K562 (cell line): Measurements from ENCODE around the gene PNRC1. TPM values are rescaled to one million over a fixed set of nuclear protein-coding genes. Genes with fewer than 3 reads are reported as not detected.

Source experiments
- ATAC-seq: fragments of 200-7000 bp; cut with Tn5 transposase; 3 replicates; pipeline ENCODE4 v1.9.1; 2020; ENCODE audit warnings: moderate library complexity
- BruUV-seq: library from RNA; stranded (reverse); fragments of 400-500 nt; replicated peaks from 2 replicates; lab custom pipeline; 2021; lab: Mats Ljungman, UMichigan
- CTCF ChIA-PET: fragments of 300-600 bp; formaldehyde crosslinking; extraction: SDS; loops from one replicate; lab custom pipeline; 2021; ENCODE audit warnings: low intra/inter-chr PET ratio; lab: Yijun Ruan, JAX
- POLR2A ChIA-PET: fragments of 300-600, 350-650 bp; sonication (Branson Sonifier 250); formaldehyde crosslinking; extraction: SDS; loops from one replicate; lab custom pipeline; 2021; ENCODE audit warnings: antibody characterized with exemption, inconsistent platforms; lab: Yijun Ruan, JAX
- DNase-seq, 4 experiments: peaks; one replicate each; pipeline versions ENCODE4 v3.0.0 to v3.0.0-alpha.2; 2011 to 2018; ENCODE audit warnings: low spot score in 3 of 4, mixed read lengths in 3 of 4; ENCODE audit errors: extremely low read depth in 1 of 4
- FAIRE-seq: peaks from 2 replicates; lab custom pipeline; 2011; peaks lifted over from hg19 to GRCh38; lab: Jason Lieb, UNC
- H2AFZ ChIP-seq: 2 replicates; pipeline ENCODE4 v1.6.0; 2011; ENCODE audit warnings: low read depth, low read length, control low read depth, inconsistent platforms
- H3K27ac ChIP-seq: fragments of 200-600 bp; 3 replicates; pipeline ENCODE4 v1.8.0; 2011; ENCODE audit warnings: low read depth, mild to moderate bottlenecking, control low read depth, inconsistent platforms, low read length, moderate library complexity, mixed read lengths; ENCODE audit errors: extremely low read depth
- H3K27me3 ChIP-seq, 2 experiments: fragments of 300-600 bp in 1 of 2; 2 replicates in 1 of 2; 3 replicates in 1 of 2; pipeline versions ENCODE4 v1.6.0 to v1.8.0; 2011; ENCODE audit warnings: inconsistent platforms in 2 of 2, low read length in 2 of 2, mild to moderate bottlenecking in 1 of 2, mixed read lengths in 1 of 2, moderate library complexity in 1 of 2; ENCODE audit not compliant: control insufficient read depth in 2 of 2, insufficient read depth in 2 of 2
- H3K36me3 ChIP-seq: fragments of 300-600 bp; 3 replicates; pipeline ENCODE4 v1.8.0; 2011; ENCODE audit warnings: mild to moderate bottlenecking, low read length, inconsistent platforms; ENCODE audit not compliant: control insufficient read depth, insufficient read depth
- H3K4me1 ChIP-seq, 2 experiments: fragments of 200-600 bp in 1 of 2; replicated peaks in 1 of 2; 2 replicates in 1 of 2; 3 replicates in 1 of 2; pipeline versions ENCODE4 v1.5.1 to v1.8.0; 2011; ENCODE audit warnings: inconsistent platforms in 2 of 2, low read length in 2 of 2, mild to moderate bottlenecking in 1 of 2, mixed read lengths in 1 of 2, moderate library complexity in 1 of 2; ENCODE audit not compliant: control insufficient read depth in 2 of 2, insufficient read depth in 2 of 2
- H3K4me2 ChIP-seq: 2 replicates; pipeline ENCODE4 v1.6.1; 2011; ENCODE audit warnings: low read length, control low read depth, inconsistent platforms, mixed read lengths; ENCODE audit not compliant: insufficient read depth
- H3K4me3 ChIP-seq: fragments of 200-600 bp; sonication (generic), shearing (Covaris generic); 2 replicates; pipeline ENCODE4 v1.5.1; 2016; ENCODE audit warnings: control low read depth, inconsistent platforms
- H3K79me2 ChIP-seq: fragments of 200-600 bp; 3 replicates; pipeline ENCODE4 v1.8.0; 2011; ENCODE audit warnings: low read length, inconsistent platforms; ENCODE audit not compliant: control insufficient read depth, insufficient read depth
- H3K9ac ChIP-seq, 2 experiments: 2 replicates each; pipeline versions ENCODE4 v1.6.0 to v1.6.1; 2011; ENCODE audit warnings: low read depth in 2 of 2, low read length in 2 of 2, control low read depth in 1 of 2, inconsistent platforms in 1 of 2, mild to moderate bottlenecking in 1 of 2, mixed read lengths in 1 of 2; ENCODE audit not compliant: insufficient read depth in 1 of 2
- H3K9me1 ChIP-seq: one replicate; pipeline ENCODE4 v1.6.0; 2011; ENCODE audit warnings: inconsistent platforms, mild to moderate bottlenecking, low read length, moderate library complexity; ENCODE audit not compliant: control insufficient read depth, insufficient read depth
- H3K9me3 ChIP-seq: replicated peaks from 2 replicates; pipeline ENCODE4 v1.5.1; 2011; ENCODE audit warnings: low read depth, low read length, inconsistent platforms; ENCODE audit not compliant: control insufficient read depth, insufficient read depth
- H4K20me1 ChIP-seq: replicated peaks from 2 replicates; pipeline ENCODE4 v1.6.1; 2011; ENCODE audit warnings: low read length, inconsistent platforms, mixed read lengths; ENCODE audit not compliant: control insufficient read depth, insufficient read depth
- EHMT2 ChIP-seq: fragments of 450-650 bp; IDR thresholded peaks from 2 replicates; pipeline ENCODE4 v1.6.1; 2018; ENCODE audit warnings: antibody characterized with exemption
- JUNB ChIP-seq: fragments of 450-650 bp; formaldehyde crosslinking; conservative IDR thresholded peaks from 2 replicates; pipeline ENCODE4 v1.4.0; 2020; ENCODE audit warnings: mild to moderate bottlenecking
- MXD1 ChIP-seq: fragments of 250-450 bp; sonication (Bioruptor Pico); IDR thresholded peaks from 2 replicates; pipeline ENCODE4 v1.8.0; 2021; ENCODE audit warnings: borderline replicate concordance, mild to moderate bottlenecking, moderate library complexity; ENCODE audit not compliant: poor library complexity, severe bottlenecking
- NCOA6 ChIP-seq: fragments of 450-650 bp; IDR thresholded peaks from 2 replicates; pipeline ENCODE4 v1.6.1; 2017; ENCODE audit warnings: mild to moderate bottlenecking
- RNF2 ChIP-seq: sonication (generic); IDR thresholded peaks from 2 replicates; pipeline ENCODE4 v1.6.1; 2016
- SRSF1 ChIP-seq: fragments of 200-400 bp; formaldehyde crosslinking; IDR thresholded peaks from 2 replicates; pipeline ENCODE4 v1.6.1; 2017; ENCODE audit warnings: mild to moderate bottlenecking, low read depth, low read length, moderate library complexity
- TCF15 ChIP-seq: fragments of 250-450 bp; sonication (Bioruptor Pico); IDR thresholded peaks from 2 replicates; pipeline ENCODE4 v1.8.0; 2022; ENCODE audit warnings: moderate library complexity, mild to moderate bottlenecking, inconsistent platforms
- USF1 ChIP-seq: sonication (generic); formaldehyde crosslinking; IDR thresholded peaks from 2 replicates; pipeline ENCODE4 v1.9.0; 2022; ENCODE audit warnings: mild to moderate bottlenecking, missing genetic modification reagents
- WGBS: fragments of 100-300 bp; shearing (Covaris generic); methylation state at CpG from one replicate; pipeline ENCODE4 v1.1.6; 2016; ENCODE audit warnings: low coverage, mixed read lengths; ENCODE audit not compliant: insufficient coverage; ENCODE audit errors: missing lambda C conversion rate; 5-methylcytosine and 5-hydroxymethylcytosine counted together
- in situ Hi-C: fragments of 300-500 bp; cut with MboI; formaldehyde crosslinking; loops from 4 replicates; pipeline ENCODE4 v1.15.0; 2018; ENCODE audit warnings: inconsistent platforms, mixed read lengths
- intact Hi-C: fragments of 100-400 bp; cut with micrococcal nuclease; formaldehyde crosslinking; loops from 2 replicates; pipeline ENCODE4 v1.14.2; 2022
- polyA plus RNA-seq, 8 experiments: library from polyadenylated mRNA; depleted of rRNA in 4 of 8; stranded (reverse) in 5 of 8; unstranded in 3 of 8; fragments of >200 nt; fragmentation: Nextera tagmentation in 2 of 8; fragmentation: Illumina TruSeq in 1 of 8; extraction: Ambion mirVana in 2 of 8; extraction: Trizol in 1 of 8; gene quantifications; 2 replicates each; pipeline versions ENCODE4 v1.2.1 to v1.2.3, GENCODE V29; 2011 to 2014; ENCODE audit warnings: inconsistent platforms in 1 of 8, missing spikeins in 1 of 8
- total RNA-seq, 7 experiments: library from RNA; depleted of rRNA in 6 of 7; stranded (reverse); fragments of >200 nt in 6 of 7; fragmentation: Illumina TruSeq in 2 of 7; extraction: Trizol in 2 of 7; gene quantifications; 2 replicates each; pipeline versions ENCODE4 v1.2.1 to v1.2.3, GENCODE V29; 2011 to 2021; ENCODE audit warnings: low replicate concordance in 1 of 7
- TF ChIP-seq, protein P1 (sequence below): fragments of 450-650 bp; IDR thresholded peaks from 2 replicates; pipeline ENCODE4 v1.6.1; 2017; ENCODE audit warnings: antibody characterized with exemption, mild to moderate bottlenecking
- TF ChIP-seq, protein P2 (sequence below): fragments of 150-350 bp; conservative IDR thresholded peaks from 2 replicates; pipeline ENCODE4 v1.6.1; 2014; ENCODE audit warnings: low read length

Gene PNRC1
- total and polyA plus RNA-seq, 9 of the 15 experiments (the other 6 are each of a cell fraction or from before 2014, with no cell fraction given), result 1.2 to 10.8 (median 6.5) TPM

DNA sequence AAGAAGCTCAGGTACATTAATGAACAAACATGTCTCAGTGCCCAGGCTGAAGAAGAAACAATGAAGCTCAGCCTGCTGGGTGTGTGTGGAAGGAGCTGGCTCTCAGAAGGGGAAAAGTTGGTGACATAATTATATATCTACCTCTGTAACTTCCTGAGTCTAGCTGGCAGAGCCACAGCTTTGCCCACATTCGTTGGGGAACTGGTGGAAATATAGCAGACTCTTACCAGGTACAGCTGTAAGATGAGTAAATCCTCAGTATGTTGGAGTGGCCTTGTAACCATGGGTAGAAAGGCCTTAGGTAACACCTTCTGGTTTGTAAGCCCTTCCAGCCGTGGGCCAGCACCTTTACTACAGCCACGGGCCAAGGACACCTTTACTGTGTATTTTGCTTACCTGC lies 29.9 kb upstream of the PNRC1 start:
- CTCF ChIA-PET, result no interaction called here
- TF ChIP-seq MXD1 (CRISPR knock-in tag), result no peak
- no peak for TF ChIP-seq SRSF1
- no peak for TF ChIP-seq TCF15
- TF ChIP-seq, protein P1, sequence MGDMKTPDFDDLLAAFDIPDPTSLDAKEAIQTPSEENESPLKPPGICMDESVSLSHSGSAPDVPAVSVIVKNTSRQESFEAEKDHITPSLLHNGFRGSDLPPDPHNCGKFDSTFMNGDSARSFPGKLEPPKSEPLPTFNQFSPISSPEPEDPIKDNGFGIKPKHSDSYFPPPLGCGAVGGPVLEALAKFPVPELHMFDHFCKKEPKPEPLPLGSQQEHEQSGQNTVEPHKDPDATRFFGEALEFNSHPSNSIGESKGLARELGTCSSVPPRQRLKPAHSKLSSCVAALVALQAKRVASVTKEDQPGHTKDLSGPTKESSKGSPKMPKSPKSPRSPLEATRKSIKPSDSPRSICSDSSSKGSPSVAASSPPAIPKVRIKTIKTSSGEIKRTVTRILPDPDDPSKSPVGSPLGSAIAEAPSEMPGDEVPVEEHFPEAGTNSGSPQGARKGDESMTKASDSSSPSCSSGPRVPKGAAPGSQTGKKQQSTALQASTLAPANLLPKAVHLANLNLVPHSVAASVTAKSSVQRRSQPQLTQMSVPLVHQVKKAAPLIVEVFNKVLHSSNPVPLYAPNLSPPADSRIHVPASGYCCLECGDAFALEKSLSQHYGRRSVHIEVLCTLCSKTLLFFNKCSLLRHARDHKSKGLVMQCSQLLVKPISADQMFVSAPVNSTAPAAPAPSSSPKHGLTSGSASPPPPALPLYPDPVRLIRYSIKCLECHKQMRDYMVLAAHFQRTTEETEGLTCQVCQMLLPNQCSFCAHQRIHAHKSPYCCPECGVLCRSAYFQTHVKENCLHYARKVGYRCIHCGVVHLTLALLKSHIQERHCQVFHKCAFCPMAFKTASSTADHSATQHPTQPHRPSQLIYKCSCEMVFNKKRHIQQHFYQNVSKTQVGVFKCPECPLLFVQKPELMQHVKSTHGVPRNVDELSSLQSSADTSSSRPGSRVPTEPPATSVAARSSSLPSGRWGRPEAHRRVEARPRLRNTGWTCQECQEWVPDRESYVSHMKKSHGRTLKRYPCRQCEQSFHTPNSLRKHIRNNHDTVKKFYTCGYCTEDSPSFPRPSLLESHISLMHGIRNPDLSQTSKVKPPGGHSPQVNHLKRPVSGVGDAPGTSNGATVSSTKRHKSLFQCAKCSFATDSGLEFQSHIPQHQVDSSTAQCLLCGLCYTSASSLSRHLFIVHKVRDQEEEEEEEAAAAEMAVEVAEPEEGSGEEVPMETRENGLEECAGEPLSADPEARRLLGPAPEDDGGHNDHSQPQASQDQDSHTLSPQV, result no peak
- no peak for TF ChIP-seq EHMT2
- TF ChIP-seq, protein P2, sequence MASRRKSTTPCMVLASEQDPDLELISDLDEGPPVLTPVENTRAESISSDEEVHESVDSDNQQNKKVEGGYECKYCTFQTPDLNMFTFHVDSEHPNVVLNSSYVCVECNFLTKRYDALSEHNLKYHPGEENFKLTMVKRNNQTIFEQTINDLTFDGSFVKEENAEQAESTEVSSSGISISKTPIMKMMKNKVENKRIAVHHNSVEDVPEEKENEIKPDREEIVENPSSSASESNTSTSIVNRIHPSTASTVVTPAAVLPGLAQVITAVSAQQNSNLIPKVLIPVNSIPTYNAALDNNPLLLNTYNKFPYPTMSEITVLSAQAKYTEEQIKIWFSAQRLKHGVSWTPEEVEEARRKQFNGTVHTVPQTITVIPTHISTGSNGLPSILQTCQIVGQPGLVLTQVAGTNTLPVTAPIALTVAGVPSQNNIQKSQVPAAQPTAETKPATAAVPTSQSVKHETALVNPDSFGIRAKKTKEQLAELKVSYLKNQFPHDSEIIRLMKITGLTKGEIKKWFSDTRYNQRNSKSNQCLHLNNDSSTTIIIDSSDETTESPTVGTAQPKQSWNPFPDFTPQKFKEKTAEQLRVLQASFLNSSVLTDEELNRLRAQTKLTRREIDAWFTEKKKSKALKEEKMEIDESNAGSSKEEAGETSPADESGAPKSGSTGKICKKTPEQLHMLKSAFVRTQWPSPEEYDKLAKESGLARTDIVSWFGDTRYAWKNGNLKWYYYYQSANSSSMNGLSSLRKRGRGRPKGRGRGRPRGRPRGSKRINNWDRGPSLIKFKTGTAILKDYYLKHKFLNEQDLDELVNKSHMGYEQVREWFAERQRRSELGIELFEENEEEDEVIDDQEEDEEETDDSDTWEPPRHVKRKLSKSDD, result no peak
- no peak for TF ChIP-seq RNF2
- no peak for TF ChIP-seq JUNB (CRISPR knock-in tag)
- TF ChIP-seq NCOA6, result no peak
- no peak for TF ChIP-seq USF1
- no peak for DNase-seq
- no peak for FAIRE-seq
- no peaks in the 10 kb centered on the region for H4K20me1 ChIP-seq
- H3K9me1 ChIP-seq, result no peaks in the 10 kb centered on the region
- WGBS, result 8% methylated on average over 3 of the region's 3 CpGs
- in situ Hi-C loops, result no loop called here
- no peak overlapping the region for H3K27ac ChIP-seq
- BruUV-seq, result no TSS peak
- no peak overlapping the region for H3K4me3 ChIP-seq
- ATAC-seq, result no peak
- no peak overlapping the region for H2AFZ ChIP-seq
- H3K4me2 ChIP-seq, result no peak overlapping the region
- POLR2A ChIA-PET, result interaction anchor here (1.4 kb wide), 1 partner anchor 15 kb away, joined by 4 read pairs; no protein-coding TSS in a partner anchor
- H3K27me3 ChIP-seq, result no peaks in the 10 kb centered on the region
- intact Hi-C loops, result no loop called here
- no peak overlapping the region for H3K9ac ChIP-seq
- no peaks in the 10 kb centered on the region for H3K9me3 ChIP-seq
- no peaks in the 10 kb centered on the region; a peak in 1 of 5 replicates for H3K4me1 ChIP-seq
- H3K79me2 ChIP-seq, result no peaks in the 10 kb centered on the region
- no peaks in the 10 kb centered on the region for H3K36me3 ChIP-seq
